Measurements from ENCODE around the gene GUCA2B. TPM values are rescaled to one million over a fixed set of nuclear protein-coding genes. Genes with fewer than 3 reads are reported as not detected.

Gene GUCA2B
- total RNA-seq, 1 experiment from 2014 or later: not detected

GRCh38 chr1:42162181-42162580 lies 9.0 kb downstream of the GUCA2B start:
- TF ChIP-seq, protein P1, sequence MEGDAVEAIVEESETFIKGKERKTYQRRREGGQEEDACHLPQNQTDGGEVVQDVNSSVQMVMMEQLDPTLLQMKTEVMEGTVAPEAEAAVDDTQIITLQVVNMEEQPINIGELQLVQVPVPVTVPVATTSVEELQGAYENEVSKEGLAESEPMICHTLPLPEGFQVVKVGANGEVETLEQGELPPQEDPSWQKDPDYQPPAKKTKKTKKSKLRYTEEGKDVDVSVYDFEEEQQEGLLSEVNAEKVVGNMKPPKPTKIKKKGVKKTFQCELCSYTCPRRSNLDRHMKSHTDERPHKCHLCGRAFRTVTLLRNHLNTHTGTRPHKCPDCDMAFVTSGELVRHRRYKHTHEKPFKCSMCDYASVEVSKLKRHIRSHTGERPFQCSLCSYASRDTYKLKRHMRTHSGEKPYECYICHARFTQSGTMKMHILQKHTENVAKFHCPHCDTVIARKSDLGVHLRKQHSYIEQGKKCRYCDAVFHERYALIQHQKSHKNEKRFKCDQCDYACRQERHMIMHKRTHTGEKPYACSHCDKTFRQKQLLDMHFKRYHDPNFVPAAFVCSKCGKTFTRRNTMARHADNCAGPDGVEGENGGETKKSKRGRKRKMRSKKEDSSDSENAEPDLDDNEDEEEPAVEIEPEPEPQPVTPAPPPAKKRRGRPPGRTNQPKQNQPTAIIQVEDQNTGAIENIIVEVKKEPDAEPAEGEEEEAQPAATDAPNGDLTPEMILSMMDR (conservative IDR thresholded peaks at IDR 0.05): no peak
- Histone ChIP-seq H2BK120ac (ENCODE audit: low read depth, low read length, poor library complexity, severe bottlenecking) (no peak overlapping the region), H3T11ph (ENCODE audit: low read length) (no peak overlapping the region), H2BK5ac (ENCODE audit: insufficient read length, low read length) (no peak overlapping the region), H2AK5ac (ENCODE audit: insufficient read length, low read length) (no peak overlapping the region), H3K18ac (ENCODE audit: insufficient read length, low read depth, low read length) (no peak overlapping the region), H2BK15ac (ENCODE audit: low read depth, low read length) (no peak overlapping the region), H3K79me1 (ENCODE audit: insufficient read depth, low read depth, low read length, poor library complexity, severe bottlenecking) (no peaks in the 10 kb centered on the region), H3K79me2 (ENCODE audit: insufficient read depth, low read length) (no peaks in the 10 kb centered on the region), H3K27ac (ENCODE audit: insufficient read length, low read depth, low read length) (no peak overlapping the region), H4K20me1 (ENCODE audit: control insufficient read depth, insufficient read depth, insufficient read length) (no peaks in the 10 kb centered on the region), H3K56ac (ENCODE audit: insufficient read length, low read depth, low read length) (no peak overlapping the region), H3K9ac (ENCODE audit: extremely low read depth, insufficient read length, low read length) (no peak overlapping the region), H3K23ac (ENCODE audit: insufficient read length, low read depth, low read length) (no peak overlapping the region), H4K91ac (ENCODE audit: insufficient read length, low read depth, low read length) (no peak overlapping the region), H3K4ac (ENCODE audit: low read depth, low read length) (no peak overlapping the region), H3K9me3 (ENCODE audit: control insufficient read depth, low read depth, low read length) (no peaks in the 10 kb centered on the region), H2BK12ac (ENCODE audit: insufficient read length, low read depth, low read length) (no peak overlapping the region), H3K23me2 (ENCODE audit: insufficient read length, low read depth, low read length, poor library complexity, severe bottlenecking) (no peaks in the 10 kb centered on the region), H3K14ac (ENCODE audit: insufficient read depth, low read length) (no peak overlapping the region), H2BK20ac (ENCODE audit: low read depth, low read length, poor library complexity, severe bottlenecking) (no peak overlapping the region), H3K4me1 (ENCODE audit: insufficient read depth, low read length) (no peaks in the 10 kb centered on the region), H4K8ac (replicated peaks; ENCODE audit: insufficient read length, low read depth, low read length) (no peak overlapping the region), H3K27me3 (ENCODE audit: insufficient read depth, low read length) (no peaks in the 10 kb centered on the region), H3K4me2 (ENCODE audit: insufficient read depth, insufficient read length, low read length) (no peak overlapping the region), H4K5ac (ENCODE audit: insufficient read length, low read depth, low read length) (no peak overlapping the region), H2AFZ (ENCODE audit: low read length) (no peak overlapping the region)
- peaks cover 10% of the 10 kb centered on the region for H3K27me3 Mint-ChIP-seq (ENCODE audit: low read depth)
- peaks cover 3 to 4% of the 10 kb centered on the region in 2 experiments; a peak in 3 of 4 replicates for H3K4me1 Mint-ChIP-seq
- H3K4me3 Mint-ChIP-seq: no peak overlapping the region
- WGBS (ENCODE audit: extremely low coverage, insufficient read length, low lambda C conversion rate): no CpG with 5 or more reads among the region's 5 CpGs
- H3K27ac Mint-ChIP-seq: no peak overlapping the region; a peak in 1 of 7 replicates
- peaks cover 0 to 5% of the 10 kb centered on the region in 2 experiments; a peak in 2 of 5 replicates for H3K9me3 Mint-ChIP-seq
- no peaks in the 10 kb centered on the region for H3K36me3 Mint-ChIP-seq (ENCODE audit: insufficient read depth in 1 of 3, low read depth in 3 of 3)
- no peak for DNase-seq
